CD4-positive, alpha-beta T cell treated with Interleukin-15 for 1 hour (primary cell): Measurements from ENCODE around the gene THAP2.
A peak's percentile ranks its signal among the peaks of the same experiment; 100 is the strongest.

Experiments used
- DNase-seq: peaks from one replicate; pipeline ENCODE4 v3.0.0-alpha.2; 2020

THAP2 gene

DNA sequence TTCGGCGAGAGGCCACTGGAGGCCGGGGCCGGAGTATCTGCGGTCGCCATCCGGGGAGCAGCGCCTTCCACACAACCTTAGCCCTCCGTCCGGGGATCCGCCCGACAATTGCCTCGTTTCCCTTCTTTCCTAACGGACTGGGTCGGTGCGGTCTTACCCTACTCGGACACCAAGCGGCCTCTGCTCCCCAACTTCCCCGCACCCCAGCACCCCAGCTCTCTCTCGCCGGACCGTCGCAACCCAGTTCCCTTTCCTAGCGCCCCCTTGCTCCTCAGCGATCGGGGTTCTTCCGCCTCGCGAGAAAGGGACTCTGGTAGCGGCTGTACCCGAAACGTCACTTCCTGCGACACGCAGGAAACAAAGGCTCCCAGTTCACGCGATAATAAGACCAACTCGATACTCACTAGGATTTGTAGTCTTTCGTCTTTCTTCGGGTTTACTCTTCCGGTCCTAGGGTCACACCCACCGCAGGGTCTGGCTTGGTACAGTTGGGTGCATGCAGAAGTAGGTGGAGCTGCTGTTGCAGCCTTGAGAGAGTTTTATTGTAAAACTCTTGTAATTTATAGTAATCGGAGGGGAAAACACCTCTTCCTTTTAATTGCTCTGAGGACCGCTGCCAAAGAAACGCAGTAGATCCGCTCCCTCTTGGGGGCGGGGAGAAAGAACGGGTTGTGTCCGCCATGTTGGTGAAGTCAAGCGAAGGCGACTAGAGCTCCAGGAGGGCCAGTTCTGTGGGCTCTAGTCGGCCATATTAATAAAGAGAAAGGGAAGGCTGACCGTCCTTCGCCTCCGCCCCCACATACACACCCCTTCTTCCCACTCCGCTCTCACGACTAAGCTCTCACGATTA is at the start of gene THAP2, which contains the start of gene ZFC3H1:
Gene THAP2 (plus strand): TSS at position 741 of the 850 bp plus-strand sequence. CDS start 209 bp downstream, outside the sequence.
Gene ZFC3H1 (minus strand): TSS at position 288 of the 850 bp plus-strand sequence. CDS start 238 bp downstream, at position 50.
- DNase-seq, result peak; percentile 97

DNA sequence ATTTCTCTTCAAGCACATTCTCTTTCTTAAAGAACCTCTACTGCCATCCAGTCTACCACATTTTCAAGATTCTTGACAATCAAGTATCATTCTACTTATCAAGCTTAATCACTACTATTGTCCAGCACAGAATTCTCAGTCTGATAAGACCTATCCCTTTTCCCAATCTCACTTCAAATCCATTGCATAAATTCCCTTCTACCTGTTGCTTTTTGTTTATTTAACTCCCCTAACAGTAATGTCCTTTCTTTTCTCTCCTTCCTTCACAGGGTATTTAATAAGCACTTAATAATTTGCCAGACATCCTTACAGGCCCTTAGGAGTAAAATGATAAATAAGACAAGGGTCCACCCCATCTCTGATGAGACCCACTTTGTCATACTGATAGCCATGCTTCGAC is 42.2 kb upstream of the THAP2 start:
- no peak for DNase-seq

DNA sequence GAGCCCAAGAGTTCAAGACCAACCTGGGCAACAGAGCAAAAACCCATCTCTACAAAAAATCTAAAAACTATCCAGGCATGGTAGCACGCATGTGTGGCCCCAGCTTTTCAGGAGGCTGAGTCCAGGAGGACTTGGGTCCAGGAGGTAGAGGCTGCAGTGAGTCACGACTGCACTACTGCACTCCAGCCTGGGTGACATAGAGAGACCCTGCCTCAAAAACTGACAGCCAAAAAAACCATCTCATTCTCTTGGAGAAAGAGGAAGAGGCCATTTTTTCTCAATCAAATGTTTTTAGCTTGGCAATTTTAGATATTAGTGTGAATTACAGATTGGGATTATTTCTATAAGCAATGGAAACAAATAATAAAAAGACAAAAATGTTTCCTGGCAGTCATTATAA is 38.6 kb upstream of the THAP2 start:
- no peak for DNase-seq

DNA sequence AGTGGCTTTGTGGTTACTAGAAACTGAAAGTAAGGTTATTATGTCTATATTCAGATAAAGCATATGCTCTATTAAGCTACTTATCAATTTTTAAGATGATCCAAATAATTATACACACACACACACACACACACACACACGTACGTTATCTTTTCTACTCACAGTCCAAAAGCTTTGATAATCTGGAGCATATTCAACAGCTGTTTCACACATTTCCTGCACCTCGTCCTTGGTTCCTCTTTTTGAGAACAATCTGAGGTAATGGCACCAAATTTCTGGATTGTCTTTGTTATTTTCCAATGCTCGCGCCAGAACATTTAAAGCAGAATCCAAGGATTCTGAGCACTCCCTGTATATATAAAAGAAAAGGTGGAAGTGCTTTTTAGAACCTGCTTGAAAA is 38.0 kb upstream of the THAP2 start:
- no peak for DNase-seq

GRCh38 chr12:71626768-71627167 is 37.3 kb upstream of the THAP2 start:
- no peak for DNase-seq

GRCh38 chr12:71627438-71628002 is 36.6 kb upstream of the THAP2 start:
- no peak for DNase-seq

- no peak for DNase-seq
Observed at GRCh38 chr12:71636704-71637115, 27.4 kb upstream of the THAP2 start.

GRCh38 chr12:71638499-71638898 is 25.6 kb upstream of the THAP2 start:
- no peak for DNase-seq

DNA sequence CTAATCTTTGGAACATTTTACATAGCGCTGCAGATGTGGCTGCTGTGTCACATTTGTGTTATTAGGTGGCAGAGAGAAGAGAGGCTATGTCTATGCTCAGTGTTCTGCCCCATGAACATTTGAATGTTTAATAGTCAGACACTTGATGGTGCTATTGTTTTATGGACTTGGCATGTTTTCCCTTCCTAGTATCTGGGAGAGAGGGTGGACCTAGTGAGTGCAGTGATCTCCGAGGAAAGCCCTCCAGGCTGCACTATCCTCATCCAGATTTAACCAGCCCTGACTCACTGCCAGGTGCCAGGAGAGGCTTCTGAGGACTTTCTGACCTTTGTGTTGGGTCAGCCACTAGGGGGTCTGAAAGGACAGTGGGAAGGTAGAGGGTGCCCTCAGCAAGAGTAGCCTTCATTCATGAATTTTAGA is 24.8 kb upstream of the THAP2 start:
- no peak for DNase-seq

- DNase-seq, result no peak
Observed at GRCh38 chr12:71640316-71640715, 23.8 kb upstream of the THAP2 start.

DNA sequence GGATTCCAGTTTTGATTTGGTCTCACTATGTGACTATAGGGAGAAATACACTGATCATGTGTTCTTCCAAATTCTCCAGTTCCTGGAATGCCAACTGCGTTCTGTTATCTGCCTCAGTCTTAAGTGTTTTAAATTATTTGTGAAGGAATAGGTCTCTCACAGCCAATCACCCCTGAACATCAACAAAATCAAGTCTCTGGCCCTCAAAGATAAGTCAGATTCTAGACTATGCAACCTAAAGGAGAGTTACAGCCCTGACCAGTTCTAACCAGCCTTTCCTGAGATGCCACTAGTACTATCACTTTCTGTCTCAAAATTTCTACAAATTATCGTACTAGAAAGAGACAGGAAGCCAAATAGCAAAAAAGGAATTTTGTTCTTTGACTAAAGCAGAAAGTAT is 22.7 kb upstream of the THAP2 start:
- DNase-seq, result no peak

- no peak for DNase-seq
Observed at GRCh38 chr12:71642264-71642663, 21.8 kb upstream of the THAP2 start.

GRCh38 chr12:71645268-71645667 is 18.8 kb upstream of the THAP2 start:
- no peak for DNase-seq

DNA sequence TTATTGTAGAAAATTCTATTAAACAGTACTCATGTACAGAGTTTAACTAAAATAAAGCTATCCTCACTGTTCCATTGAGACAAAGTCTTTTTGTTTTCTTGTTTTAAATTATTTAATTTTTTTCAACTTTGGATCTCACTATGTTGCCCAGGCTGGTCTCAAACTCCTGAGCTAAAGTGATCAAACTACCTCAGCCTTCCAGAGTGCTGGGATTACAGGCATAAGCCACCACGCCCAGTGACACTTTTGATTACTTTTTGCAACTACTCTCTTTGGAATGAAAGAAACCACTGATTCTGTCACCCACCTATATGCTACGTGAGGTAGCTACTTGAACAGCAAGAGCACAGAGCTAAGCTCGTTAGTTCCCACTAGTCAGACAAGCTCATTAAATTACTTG is 17.6 kb upstream of the THAP2 start:
- no peak for DNase-seq

- DNase-seq, result no peak
Observed at GRCh38 chr12:71648537-71648936, 15.6 kb upstream of the THAP2 start.

DNA sequence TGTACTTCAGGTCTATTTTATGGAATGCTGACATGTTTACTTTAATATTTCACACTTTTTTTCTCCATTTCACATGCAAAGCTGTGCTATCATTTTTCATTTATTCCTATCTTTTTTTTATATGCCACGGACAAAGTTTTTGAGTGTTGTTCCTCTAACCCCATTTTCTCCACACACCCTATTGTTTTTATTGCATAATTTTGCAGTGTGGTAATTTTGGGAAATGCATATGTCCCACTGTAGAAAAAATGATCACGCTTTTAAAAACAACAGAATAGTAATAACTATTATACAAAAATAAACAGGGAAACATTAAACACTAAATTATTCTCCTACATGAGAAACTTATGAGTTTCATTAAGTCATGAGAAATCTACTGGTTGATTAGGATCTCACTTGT is 14.7 kb upstream of the THAP2 start:
- DNase-seq, result no peak

DNA sequence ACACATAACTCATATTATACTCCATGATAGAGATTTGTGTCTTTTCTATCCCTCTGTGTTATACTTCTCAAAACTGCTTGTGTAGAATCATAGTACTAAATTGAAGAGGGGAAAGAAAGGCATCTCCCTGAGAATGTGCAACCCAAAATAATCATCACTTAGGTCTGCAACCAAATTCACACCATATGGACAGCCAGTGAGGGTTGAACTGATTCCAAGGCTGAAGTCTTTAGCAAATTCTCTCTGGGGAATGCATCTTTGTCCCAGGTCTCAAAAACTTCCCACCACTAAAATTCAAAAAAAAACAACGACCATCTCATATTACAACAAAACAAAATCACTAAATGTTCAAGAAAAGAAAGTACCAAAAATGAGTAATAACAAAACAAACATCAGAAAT is 11.4 kb upstream of the THAP2 start:
- no peak for DNase-seq

GRCh38 chr12:71653137-71653536 is 11.0 kb upstream of the THAP2 start:
- DNase-seq, result no peak

- no peak for DNase-seq
Observed at GRCh38 chr12:71654200-71654599, 9.9 kb upstream of the THAP2 start.

GRCh38 chr12:71655495-71655894 is 8.6 kb upstream of the THAP2 start:
- no peak for DNase-seq

DNA sequence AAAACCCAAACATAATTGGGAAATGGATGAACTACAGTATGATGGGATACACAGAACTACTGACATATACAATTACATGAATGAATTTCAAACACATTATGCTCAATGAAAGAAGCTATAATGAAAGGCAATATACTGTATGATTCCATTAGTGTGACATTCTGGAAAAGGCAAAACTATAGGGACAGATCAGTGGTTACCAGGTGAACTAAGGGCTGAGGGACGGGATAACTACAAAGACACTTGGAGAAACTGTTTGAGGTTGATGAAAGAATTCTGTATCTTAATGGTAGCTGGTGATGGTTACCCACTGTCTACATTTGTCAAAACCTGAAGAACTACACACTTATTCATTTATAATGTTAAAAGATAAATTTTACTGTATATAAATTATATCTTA is 8.2 kb upstream of the THAP2 start:
- DNase-seq, result no peak

- no peak for DNase-seq
Observed at GRCh38 chr12:71656740-71657139, 7.4 kb upstream of the THAP2 start.

- DNase-seq, result no peak
Observed at GRCh38 chr12:71661977-71662530, 2.0 kb upstream of the THAP2 start.
